GM10847 (cell line): ENCODE results near the gene SAMD5.

Experiments used
- POLR2A ChIP-seq: IDR thresholded peaks from 2 replicates; pipeline ENCODE4 v1.6.1; 2011; ENCODE audit not compliant: insufficient read length; ENCODE audit errors: extremely low read depth

Gene SAMD5

DNA sequence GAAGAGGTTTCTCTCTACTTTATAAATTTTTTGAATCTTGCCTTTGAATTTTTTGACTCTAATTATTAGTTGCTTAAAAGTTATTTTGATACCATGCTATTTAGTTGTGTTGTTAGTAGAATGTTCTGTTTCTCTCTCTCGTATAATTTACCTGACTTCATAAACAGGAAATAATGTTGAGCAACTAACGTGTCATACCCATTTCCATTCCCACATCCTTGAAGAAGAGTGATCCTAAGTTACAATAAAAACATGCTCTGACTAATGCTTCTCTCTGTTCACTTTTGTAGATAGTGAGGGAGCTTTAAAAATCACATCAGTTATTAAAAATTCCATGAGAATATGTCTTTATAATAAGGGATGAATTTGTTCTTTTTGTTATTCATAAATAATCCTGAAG, 69.7 kb downstream of the SAMD5 start:
- TF ChIP-seq POLR2A = no peak

- TF ChIP-seq POLR2A = no peak
Observed at GRCh38 chr6:147578883-147579282, 70.4 kb downstream of the SAMD5 start.

DNA sequence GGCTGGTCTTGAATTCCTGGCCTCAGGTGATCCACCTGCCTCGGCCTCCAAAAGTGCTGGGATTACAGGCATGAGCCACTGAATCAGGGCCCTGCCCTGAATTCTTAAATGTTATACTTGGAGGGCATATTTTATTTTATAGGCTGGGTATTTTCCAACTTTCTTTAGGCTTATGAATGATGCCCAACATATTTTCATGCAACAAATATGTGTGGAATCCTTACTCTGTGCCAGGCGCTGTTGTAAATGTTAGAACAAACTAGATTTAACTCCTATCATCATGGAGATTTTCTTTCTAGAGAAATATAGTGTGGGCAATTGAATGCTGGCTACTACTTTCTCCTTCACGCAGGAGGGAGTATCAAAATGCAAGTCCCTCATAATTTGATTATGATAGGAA, 71.2 kb downstream of the SAMD5 start:
- no peak for TF ChIP-seq POLR2A

GRCh38 chr6:147582991-147583390, 74.5 kb downstream of the SAMD5 start:
- TF ChIP-seq POLR2A = no peak

DNA sequence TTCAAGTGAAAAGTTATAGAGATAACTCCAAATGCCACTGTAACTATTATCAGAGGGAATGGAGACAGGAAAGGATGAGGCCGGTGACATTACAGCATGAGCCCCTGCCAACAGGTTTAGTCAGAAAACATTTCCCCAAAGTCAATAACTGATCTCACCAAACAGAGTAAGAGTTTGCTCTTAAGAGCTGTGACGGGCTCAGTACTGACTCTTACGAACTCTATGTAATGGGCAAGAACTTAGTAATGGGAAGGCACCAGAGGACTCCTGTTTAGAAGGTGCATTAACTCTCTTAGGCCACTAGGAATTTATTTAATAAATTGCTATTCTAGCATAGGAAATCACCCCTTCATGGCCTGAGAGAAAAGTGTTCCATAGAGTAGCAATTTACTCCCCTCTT, 76.8 kb downstream of the SAMD5 start:
- TF ChIP-seq POLR2A = no peak

DNA sequence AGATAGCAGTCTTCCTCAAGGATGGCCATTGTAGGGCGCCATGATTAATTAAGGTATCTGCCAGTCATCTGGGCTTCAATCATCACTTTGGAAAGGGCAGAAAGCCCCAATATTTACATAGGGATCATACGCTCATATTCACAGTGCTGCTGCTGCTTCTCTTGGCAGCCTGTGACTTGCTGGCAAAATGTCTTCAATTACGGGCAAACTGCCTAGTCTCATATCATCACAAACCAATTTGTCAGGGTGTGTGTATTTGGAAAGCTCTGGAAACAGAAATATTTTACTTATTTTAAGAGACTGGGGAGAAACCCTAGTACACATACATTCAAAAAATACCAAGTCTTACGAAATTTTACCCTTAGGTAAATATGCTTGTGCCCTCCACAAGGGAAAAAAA, 77.6 kb downstream of the SAMD5 start:
- no peak for TF ChIP-seq POLR2A

GRCh38 chr6:147587907-147588306, 79.4 kb downstream of the SAMD5 start:
- no peak for TF ChIP-seq POLR2A

DNA sequence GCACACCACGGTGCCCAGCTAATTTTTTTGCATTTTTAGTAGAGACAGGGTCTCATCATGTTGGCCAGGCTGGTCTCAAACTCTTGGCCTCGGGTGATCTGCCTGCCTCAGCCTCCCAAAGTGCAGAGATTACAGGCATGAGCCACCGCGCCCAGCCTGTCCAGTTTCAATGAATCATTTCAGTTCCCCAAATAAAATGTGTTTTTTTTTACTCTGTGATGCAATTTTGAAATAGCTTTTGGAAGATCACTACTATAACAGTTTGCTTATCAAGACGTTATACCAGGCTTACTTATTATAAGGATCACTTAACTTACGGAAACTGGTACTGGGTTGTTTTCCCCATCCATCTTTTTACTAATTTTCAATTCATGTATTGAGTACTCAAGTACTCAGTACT, 80.0 kb downstream of the SAMD5 start:
- no peak for TF ChIP-seq POLR2A

- TF ChIP-seq POLR2A = no peak
Observed at GRCh38 chr6:147589739-147590250, 81.3 kb downstream of the SAMD5 start.

- no peak for TF ChIP-seq POLR2A
Observed at GRCh38 chr6:147595961-147596360, 87.5 kb downstream of the SAMD5 start.

- no peak for TF ChIP-seq POLR2A
Observed at GRCh38 chr6:147603392-147604081, 95.0 kb downstream of the SAMD5 start.

DNA sequence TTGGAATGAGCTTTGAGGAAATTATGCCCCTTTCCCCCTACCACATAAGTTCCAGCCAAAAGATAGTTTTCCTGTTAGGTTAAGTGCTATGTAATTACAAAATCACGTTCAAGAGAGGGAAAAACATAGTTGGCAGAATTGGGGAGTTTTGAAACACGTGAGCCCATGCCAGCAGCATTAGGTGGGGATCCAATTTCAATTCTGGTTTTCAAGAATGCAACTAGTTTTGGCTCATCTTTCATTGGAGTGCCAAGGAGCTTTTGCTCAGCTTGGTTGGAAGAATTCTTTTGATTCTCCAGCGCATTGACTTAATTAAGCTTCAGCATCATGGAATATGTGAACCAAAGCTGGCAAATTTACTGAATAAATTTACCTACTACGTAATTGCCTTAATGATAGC, 95.9 kb downstream of the SAMD5 start:
- TF ChIP-seq POLR2A = no peak

DNA sequence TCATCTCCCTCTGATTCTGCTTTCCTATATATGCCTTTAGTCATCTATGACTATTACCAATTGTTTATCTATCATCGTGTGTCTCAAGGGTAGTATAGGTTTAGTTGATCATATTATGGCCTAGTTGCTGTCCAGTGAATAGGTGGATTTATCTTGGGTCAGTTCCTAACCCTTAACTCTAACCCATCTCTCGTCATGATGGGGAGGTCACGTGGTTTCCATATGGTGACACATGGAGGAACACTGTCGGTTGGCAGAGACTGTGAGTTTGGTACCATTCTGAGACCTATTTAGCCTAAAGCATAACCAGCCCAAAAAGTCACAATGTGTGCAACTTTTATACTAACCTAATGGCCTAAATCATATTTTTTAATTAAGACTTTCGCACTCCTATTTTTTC, 103.5 kb downstream of the SAMD5 start:
- TF ChIP-seq POLR2A = no peak

DNA sequence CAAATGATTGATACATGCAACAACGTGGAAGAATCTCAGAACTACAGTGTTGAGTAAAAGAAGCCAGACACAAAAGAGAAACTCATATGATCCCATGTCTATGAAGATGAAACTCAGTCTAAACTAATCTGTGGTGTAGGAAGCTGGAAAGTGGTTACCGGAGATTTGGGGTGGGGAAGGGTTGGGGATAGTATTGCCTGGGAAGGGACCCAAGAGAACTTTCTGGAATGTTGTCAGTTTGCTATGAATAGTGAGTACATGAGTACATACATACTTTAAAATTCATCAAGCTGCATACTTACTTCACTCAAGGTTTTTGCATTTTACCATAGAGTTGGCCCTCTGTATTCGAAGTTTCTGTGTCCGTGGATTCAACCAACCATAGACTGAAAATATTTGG, 106.0 kb downstream of the SAMD5 start:
- TF ChIP-seq POLR2A = no peak

GRCh38 chr6:147615659-147616456, 107.4 kb downstream of the SAMD5 start:
- TF ChIP-seq POLR2A = no peak

DNA sequence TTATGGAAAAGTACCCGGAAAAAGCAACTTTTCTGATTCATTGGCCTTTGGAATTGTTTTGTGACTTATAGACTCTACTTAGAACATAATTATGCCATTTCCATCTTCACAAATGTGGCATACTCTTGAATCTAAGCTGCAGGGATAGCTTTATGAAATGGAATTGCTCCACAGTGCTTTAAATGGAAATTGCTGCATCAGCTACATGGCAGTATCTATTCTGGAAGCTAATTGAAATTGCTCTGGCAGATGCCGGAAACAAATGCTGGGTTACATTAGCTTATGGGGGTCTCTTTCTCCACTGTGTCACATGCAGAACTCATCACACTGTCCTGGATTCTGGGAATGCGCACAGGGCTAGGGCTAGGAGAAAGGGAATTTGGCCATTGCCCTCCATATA, 108.9 kb downstream of the SAMD5 start:
- TF ChIP-seq POLR2A = no peak

DNA sequence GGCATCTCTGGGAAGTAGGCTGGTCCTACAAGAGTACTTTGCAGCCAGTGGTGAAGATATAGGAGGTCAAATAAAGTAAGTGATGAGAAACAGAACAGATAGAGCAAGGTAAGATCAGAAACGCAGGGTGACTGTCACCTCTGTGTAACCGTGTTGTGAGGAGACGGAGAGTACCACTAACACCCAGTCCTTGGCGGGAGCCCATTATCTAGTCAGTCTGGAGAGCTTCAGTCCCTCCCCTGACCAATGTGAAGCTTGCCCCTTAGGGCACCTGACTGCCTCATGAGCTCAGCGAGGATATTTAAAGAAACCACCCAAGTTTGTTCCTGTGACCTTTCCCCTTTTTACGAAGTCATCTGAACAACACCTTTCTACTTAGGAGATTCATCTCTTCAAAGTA, 110.0 kb downstream of the SAMD5 start:
- no peak for TF ChIP-seq POLR2A

- TF ChIP-seq POLR2A = no peak
Observed at GRCh38 chr6:147618927-147619326, 110.4 kb downstream of the SAMD5 start.
